Activated CD4-positive, alpha-beta T cell treated with anti-CD3 and anti-CD28 coated beads, Interleukin-2, amount 10 ng/mL, durations not matched to agents 24 days and 14 days (primary cell): ENCODE measurements around the gene NXPH2. TPM values are rescaled to one million over a fixed set of nuclear protein-coding genes. Genes with fewer than 3 reads are reported as not detected.

Experiments
- DNase-seq: peaks from one replicate; pipeline ENCODE4 v3.0.0; 2022
- H3K27ac Mint-ChIP-seq: one replicate; pipeline ENCODE4 v1.8.0; 2022; ENCODE audit warnings: mild to moderate bottlenecking, mixed read lengths
- H3K27me3 Mint-ChIP-seq: one replicate; pipeline ENCODE4 v1.8.0; 2022; ENCODE audit warnings: mixed read lengths
- H3K36me3 Mint-ChIP-seq: one replicate; pipeline ENCODE4 v1.8.0; 2022; ENCODE audit warnings: low read depth, mild to moderate bottlenecking, mixed read lengths
- H3K4me1 Mint-ChIP-seq: one replicate; pipeline ENCODE4 v1.8.0; 2021; ENCODE audit warnings: mixed read lengths
- H3K4me3 Mint-ChIP-seq: one replicate; pipeline ENCODE4 v1.8.0; 2022; ENCODE audit warnings: mild to moderate bottlenecking, moderate library complexity, mixed read lengths
- H3K9me3 Mint-ChIP-seq: one replicate; pipeline ENCODE4 v1.8.0; 2021; ENCODE audit warnings: mixed read lengths
- intact Hi-C: fragments of 100-400 bp; cut with micrococcal nuclease; formaldehyde crosslinking; loops from one replicate; pipeline ENCODE4 v1.15.1; 2023
- total RNA-seq: library from RNA; stranded (reverse); gene quantifications from 2 replicates; pipeline ENCODE4 v1.2.3, GENCODE V29; 2022

NXPH2 gene
- total RNA-seq, 1 donor from 2014 or later, result not detected

GRCh38 chr2:138732651-138733050, 47.5 kb downstream of the NXPH2 start:
- Mint-ChIP-seq H3K36me3 (no peaks in the 10 kb centered on the region), H3K4me3 (no peak overlapping the region), H3K9me3 (peaks cover 15% of the 10 kb centered on the region), H3K4me1 (no peaks in the 10 kb centered on the region), H3K27me3 (no peaks in the 10 kb centered on the region), H3K27ac (no peak overlapping the region)
- DNase-seq, result no peak
- intact Hi-C loops, result no loop called here

GRCh38 chr2:138730497-138731030, 49.6 kb downstream of the NXPH2 start:
- Mint-ChIP-seq H3K4me3 (no peak overlapping the region), H3K27ac (no peak overlapping the region), H3K36me3 (no peaks in the 10 kb centered on the region), H3K9me3 (peaks cover 11% of the 10 kb centered on the region), H3K27me3 (no peaks in the 10 kb centered on the region), H3K4me1 (no peaks in the 10 kb centered on the region)
- intact Hi-C loops, result no loop called here
- DNase-seq, result no peak

GRCh38 chr2:138727956-138728355, 52.2 kb downstream of the NXPH2 start:
- no peak overlapping the region for H3K27ac Mint-ChIP-seq
- DNase-seq, result no peak
- H3K4me1 Mint-ChIP-seq, result no peaks in the 10 kb centered on the region
- intact Hi-C loops, result no loop called here
- no peaks in the 10 kb centered on the region for H3K9me3 Mint-ChIP-seq
- H3K4me3 Mint-ChIP-seq, result no peak overlapping the region
- no peaks in the 10 kb centered on the region for H3K27me3 Mint-ChIP-seq
- no peaks in the 10 kb centered on the region for H3K36me3 Mint-ChIP-seq

GRCh38 chr2:138726681-138727080, 53.5 kb downstream of the NXPH2 start:
- Mint-ChIP-seq H3K36me3 (no peaks in the 10 kb centered on the region), H3K9me3 (no peaks in the 10 kb centered on the region)

GRCh38 chr2:138724729-138725459, 55.3 kb downstream of the NXPH2 start:
- Mint-ChIP-seq H3K36me3 (no peaks in the 10 kb centered on the region), H3K9me3 (no peaks in the 10 kb centered on the region), H3K27ac (no peak overlapping the region)

More at GRCh38 chr2:138726681-138727080, 53.5 kb downstream of the NXPH2 start:
- intact Hi-C loops, result no loop called here
- no peaks in the 10 kb centered on the region for H3K4me1 Mint-ChIP-seq
- H3K4me3 Mint-ChIP-seq, result no peak overlapping the region
- H3K27me3 Mint-ChIP-seq, result no peaks in the 10 kb centered on the region
- DNase-seq, result no peak
- H3K27ac Mint-ChIP-seq, result no peak overlapping the region

GRCh38 chr2:138724327-138724726, 55.9 kb downstream of the NXPH2 start:
- H3K4me3 Mint-ChIP-seq, result no peak overlapping the region
- H3K27me3 Mint-ChIP-seq, result no peaks in the 10 kb centered on the region

More at GRCh38 chr2:138724729-138725459, 55.3 kb downstream of the NXPH2 start:
- DNase-seq, result no peak
- intact Hi-C loops, result no loop called here
- no peaks in the 10 kb centered on the region for H3K4me1 Mint-ChIP-seq
- no peaks in the 10 kb centered on the region for H3K27me3 Mint-ChIP-seq
- H3K4me3 Mint-ChIP-seq, result no peak overlapping the region

GRCh38 chr2:138723196-138723987, 56.8 kb downstream of the NXPH2 start:
- Mint-ChIP-seq H3K27me3 (no peaks in the 10 kb centered on the region), H3K36me3 (no peaks in the 10 kb centered on the region), H3K27ac (no peak overlapping the region), H3K4me3 (no peak overlapping the region), H3K9me3 (no peaks in the 10 kb centered on the region), H3K4me1 (no peaks in the 10 kb centered on the region)
- intact Hi-C loops, result no loop called here
- DNase-seq, result no peak

More at GRCh38 chr2:138724327-138724726, 55.9 kb downstream of the NXPH2 start:
- DNase-seq, result no peak
- H3K27ac Mint-ChIP-seq, result no peak overlapping the region
- intact Hi-C loops, result no loop called here
- H3K9me3 Mint-ChIP-seq, result no peaks in the 10 kb centered on the region
- H3K4me1 Mint-ChIP-seq, result no peaks in the 10 kb centered on the region
- no peaks in the 10 kb centered on the region for H3K36me3 Mint-ChIP-seq

- Mint-ChIP-seq H3K4me1 (no peaks in the 10 kb centered on the region), H3K4me3 (no peak overlapping the region), H3K27ac (no peak overlapping the region), H3K36me3 (no peaks in the 10 kb centered on the region), H3K27me3 (no peaks in the 10 kb centered on the region), H3K9me3 (no peaks in the 10 kb centered on the region)
- intact Hi-C loops, result no loop called here
- DNase-seq, result no peak
These were observed 57.9 kb downstream of the NXPH2 start for GRCh38 chr2:138722316-138722715.

- Mint-ChIP-seq H3K27me3 (no peaks in the 10 kb centered on the region), H3K9me3 (no peaks in the 10 kb centered on the region), H3K4me1 (no peaks in the 10 kb centered on the region), H3K27ac (no peak overlapping the region), H3K4me3 (no peak overlapping the region), H3K36me3 (no peaks in the 10 kb centered on the region)
- DNase-seq, result no peak
- intact Hi-C loops, result no loop called here
These were observed 60.0 kb downstream of the NXPH2 start for GRCh38 chr2:138720035-138720838.

- Mint-ChIP-seq H3K4me3 (no peak overlapping the region), H3K27ac (no peak overlapping the region), H3K36me3 (no peaks in the 10 kb centered on the region), H3K4me1 (no peaks in the 10 kb centered on the region), H3K9me3 (no peaks in the 10 kb centered on the region), H3K27me3 (no peaks in the 10 kb centered on the region)
- no peak for DNase-seq
- intact Hi-C loops, result no loop called here
These were observed 61.8 kb downstream of the NXPH2 start for GRCh38 chr2:138718405-138718804.

- Mint-ChIP-seq H3K27ac (no peak overlapping the region), H3K9me3 (no peaks in the 10 kb centered on the region), H3K4me1 (no peaks in the 10 kb centered on the region), H3K36me3 (no peaks in the 10 kb centered on the region), H3K4me3 (no peak overlapping the region), H3K27me3 (no peaks in the 10 kb centered on the region)
- DNase-seq, result no peak
- intact Hi-C loops, result no loop called here
These were observed 64.0 kb downstream of the NXPH2 start for GRCh38 chr2:138716183-138716582.

- Mint-ChIP-seq H3K4me3 (no peak overlapping the region), H3K4me1 (no peaks in the 10 kb centered on the region), H3K9me3 (no peaks in the 10 kb centered on the region), H3K27ac (no peak overlapping the region), H3K36me3 (no peaks in the 10 kb centered on the region), H3K27me3 (no peaks in the 10 kb centered on the region)
- intact Hi-C loops, result no loop called here
- no peak for DNase-seq
These were observed 66.7 kb downstream of the NXPH2 start for GRCh38 chr2:138713504-138713903.

GRCh38 chr2:138713069-138713496, 67.1 kb downstream of the NXPH2 start:
- no peak overlapping the region for H3K4me3 Mint-ChIP-seq
- no peaks in the 10 kb centered on the region for H3K27me3 Mint-ChIP-seq
- no peaks in the 10 kb centered on the region for H3K9me3 Mint-ChIP-seq
- no peak for DNase-seq
- no peaks in the 10 kb centered on the region for H3K4me1 Mint-ChIP-seq
- intact Hi-C loops, result no loop called here
- H3K27ac Mint-ChIP-seq, result no peak overlapping the region
- no peaks in the 10 kb centered on the region for H3K36me3 Mint-ChIP-seq
